Right lobe of liver (tissue), 6 donors: ENCODE measurements around the gene BANP. TPM values are rescaled to one million over a fixed set of nuclear protein-coding genes. Genes with fewer than 3 reads are reported as not detected.
A peak's percentile ranks its signal among the peaks of the same experiment; 100 is the strongest.

Experiments
- ATAC-seq, 4 donors: fragments of 200-7000 bp; cut with Tn5 transposase; one replicate each; pipeline ENCODE4 v1.9.1; 2020; ENCODE audit warnings: mild to moderate bottlenecking in 4 of 4, moderate library complexity in 4 of 4
- DNase-seq, 3 donors: peaks; one replicate each; pipeline ENCODE4 v3.0.0-alpha.2; 2020
- H3K27ac ChIP-seq, 3 donors: fragments of 200-600 bp; one replicate each; pipeline ENCODE4 v1.8.0; 2022
- H3K27me3 ChIP-seq, 2 donors: fragments of 200-600 bp; one replicate each; pipeline ENCODE4 v1.8.0; 2022
- H3K36me3 ChIP-seq, 4 donors: fragments of 200-600 bp; sonication (generic) in 1 of 4; one replicate each; pipeline versions ENCODE4 v1.5.1 to v1.8.0; 2017 to 2022; ENCODE audit warnings: control low read depth in 1 of 4
- H3K4me1 ChIP-seq, 4 donors: fragments of 200-600 bp; sonication (generic) in 1 of 4; one replicate each; pipeline versions ENCODE4 v1.5.1 to v1.8.0; 2017 to 2022; ENCODE audit warnings: control low read depth in 1 of 4
- H3K4me3 ChIP-seq, 3 donors: fragments of 200-600 bp; one replicate each; pipeline ENCODE4 v1.8.0; 2022
- H3K9me3 ChIP-seq, 4 donors: fragments of 200-600 bp; sonication (generic) in 1 of 4; one replicate each; pipeline versions ENCODE4 v1.5.1 to v1.8.0; 2017 to 2022; ENCODE audit warnings: control low read depth in 1 of 4
- POLR2A ChIP-seq: fragments of 450-650 bp; IDR thresholded peaks from one replicate; pipeline ENCODE4 v1.6.1; 2017; ENCODE audit warnings: antibody characterized with exemption, mild to moderate bottlenecking
- WGBS: methylation state at CpG from one replicate; pipeline ENCODE4 v1.1.6; 2018; ENCODE audit warnings: low coverage, low lambda C conversion rate; ENCODE audit not compliant: insufficient coverage; ENCODE audit errors: missing lambda C conversion rate; 5-methylcytosine and 5-hydroxymethylcytosine counted together
- intact Hi-C, 2 donors: fragments of 100-400 bp; cut with DNase I; formaldehyde crosslinking; loops; one replicate each; pipeline versions ENCODE4 v1.11.2 to v1.14.1; 2022
- total RNA-seq, 6 experiments: library from RNA; depleted of rRNA in 2 of 6; stranded (reverse); fragments of >200 nt in 2 of 6; fragmentation: NEBNext Ultra II Directional in 3 of 6; extraction: Animal tissue kit (Norgen Biotek cat#: 25700) in 3 of 6; gene quantifications; one replicate each; pipeline versions ENCODE4 v1.1.0 to v1.2.4, GENCODE V29; 2016 to 2023
- TF ChIP-seq, protein P1 (sequence below), 4 donors: fragments of 200-600 bp in 3 of 4; fragments of 450-650 bp in 1 of 4; IDR thresholded peaks; one replicate each; pipeline versions ENCODE4 v1.5.1 to v1.8.0; 2016 to 2022; ENCODE audit warnings: antibody characterized with exemption in 4 of 4, mild to moderate bottlenecking in 2 of 4
- donor health status: DM: no; HTN: yes; CAD: no.
- donor health status: DM: no; HTN: no; CAD: no.
- donor health status: DM: no; HTN: no; CAD: no.
- donor health status: DM: no; HTN: yes; CAD: no.
- donor health status: DM: no; HTN: yes; CAD: no.

BANP gene
- total RNA-seq, 6 experiments from 2014 or later, result 11.2 to 20.7 (median 18.8) TPM

DNA sequence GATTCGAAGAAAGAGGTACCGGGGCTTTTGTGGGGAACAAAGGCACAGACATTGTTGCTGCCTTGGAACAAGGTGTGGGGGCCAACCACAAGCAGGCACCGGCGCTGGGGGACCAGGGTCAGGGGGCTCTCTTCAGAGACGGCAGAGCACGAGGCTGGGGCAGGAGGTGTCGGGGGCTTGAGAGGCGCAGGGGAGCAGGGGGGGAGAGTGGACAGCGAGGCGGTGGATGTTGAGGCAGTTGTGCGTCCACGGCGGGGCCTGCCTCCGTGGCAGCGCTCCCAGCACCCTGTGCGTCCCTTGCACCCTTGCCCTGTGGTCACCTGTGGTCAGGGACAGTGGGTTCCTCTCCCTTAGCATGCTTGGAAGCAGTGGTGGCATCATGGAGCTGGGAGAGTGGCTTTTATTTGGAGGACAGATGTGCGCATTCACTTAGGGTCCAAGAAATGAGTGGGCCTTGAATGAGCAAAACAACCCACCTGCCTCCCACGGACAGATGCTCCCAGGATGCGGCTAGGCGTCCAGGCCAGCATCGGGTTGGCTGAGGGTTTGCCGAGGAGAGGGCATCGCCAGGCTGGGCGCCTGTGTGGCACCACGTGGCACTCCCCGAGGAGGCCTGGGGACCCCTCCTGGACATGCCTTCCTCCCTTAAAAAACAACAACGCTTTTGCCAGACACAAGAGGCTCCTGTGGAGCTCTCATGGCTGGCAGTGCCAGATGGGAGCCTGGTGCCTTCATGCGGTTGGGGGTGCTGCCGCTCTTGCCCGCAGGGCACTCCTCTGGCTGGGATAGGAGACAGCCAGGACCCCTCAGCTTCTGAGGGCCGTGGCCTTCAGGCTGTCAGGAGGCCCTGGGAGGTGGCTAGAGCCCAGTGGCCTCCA is 113.0 kb downstream of the BANP start:
- no peak for ATAC-seq
- Histone ChIP-seq H3K4me1 (no peaks in the 10 kb centered on the region), H3K4me3 (no peak overlapping the region), H3K9me3 (no peaks in the 10 kb centered on the region), H3K27me3 (no peaks in the 10 kb centered on the region), H3K27ac (no peak overlapping the region), H3K36me3 (peaks cover 0 to 28% (median 2%) of the 10 kb centered on the region in 4 donors)
- 90% methylated on average over 6 of the region's 31 CpGs for WGBS
- intact Hi-C loops, result no loop called here
- no peak for DNase-seq
- TF ChIP-seq, protein P1, sequence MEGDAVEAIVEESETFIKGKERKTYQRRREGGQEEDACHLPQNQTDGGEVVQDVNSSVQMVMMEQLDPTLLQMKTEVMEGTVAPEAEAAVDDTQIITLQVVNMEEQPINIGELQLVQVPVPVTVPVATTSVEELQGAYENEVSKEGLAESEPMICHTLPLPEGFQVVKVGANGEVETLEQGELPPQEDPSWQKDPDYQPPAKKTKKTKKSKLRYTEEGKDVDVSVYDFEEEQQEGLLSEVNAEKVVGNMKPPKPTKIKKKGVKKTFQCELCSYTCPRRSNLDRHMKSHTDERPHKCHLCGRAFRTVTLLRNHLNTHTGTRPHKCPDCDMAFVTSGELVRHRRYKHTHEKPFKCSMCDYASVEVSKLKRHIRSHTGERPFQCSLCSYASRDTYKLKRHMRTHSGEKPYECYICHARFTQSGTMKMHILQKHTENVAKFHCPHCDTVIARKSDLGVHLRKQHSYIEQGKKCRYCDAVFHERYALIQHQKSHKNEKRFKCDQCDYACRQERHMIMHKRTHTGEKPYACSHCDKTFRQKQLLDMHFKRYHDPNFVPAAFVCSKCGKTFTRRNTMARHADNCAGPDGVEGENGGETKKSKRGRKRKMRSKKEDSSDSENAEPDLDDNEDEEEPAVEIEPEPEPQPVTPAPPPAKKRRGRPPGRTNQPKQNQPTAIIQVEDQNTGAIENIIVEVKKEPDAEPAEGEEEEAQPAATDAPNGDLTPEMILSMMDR (IDR thresholded peaks at IDR 0.05), result no peak
- no peak for TF ChIP-seq POLR2A

DNA sequence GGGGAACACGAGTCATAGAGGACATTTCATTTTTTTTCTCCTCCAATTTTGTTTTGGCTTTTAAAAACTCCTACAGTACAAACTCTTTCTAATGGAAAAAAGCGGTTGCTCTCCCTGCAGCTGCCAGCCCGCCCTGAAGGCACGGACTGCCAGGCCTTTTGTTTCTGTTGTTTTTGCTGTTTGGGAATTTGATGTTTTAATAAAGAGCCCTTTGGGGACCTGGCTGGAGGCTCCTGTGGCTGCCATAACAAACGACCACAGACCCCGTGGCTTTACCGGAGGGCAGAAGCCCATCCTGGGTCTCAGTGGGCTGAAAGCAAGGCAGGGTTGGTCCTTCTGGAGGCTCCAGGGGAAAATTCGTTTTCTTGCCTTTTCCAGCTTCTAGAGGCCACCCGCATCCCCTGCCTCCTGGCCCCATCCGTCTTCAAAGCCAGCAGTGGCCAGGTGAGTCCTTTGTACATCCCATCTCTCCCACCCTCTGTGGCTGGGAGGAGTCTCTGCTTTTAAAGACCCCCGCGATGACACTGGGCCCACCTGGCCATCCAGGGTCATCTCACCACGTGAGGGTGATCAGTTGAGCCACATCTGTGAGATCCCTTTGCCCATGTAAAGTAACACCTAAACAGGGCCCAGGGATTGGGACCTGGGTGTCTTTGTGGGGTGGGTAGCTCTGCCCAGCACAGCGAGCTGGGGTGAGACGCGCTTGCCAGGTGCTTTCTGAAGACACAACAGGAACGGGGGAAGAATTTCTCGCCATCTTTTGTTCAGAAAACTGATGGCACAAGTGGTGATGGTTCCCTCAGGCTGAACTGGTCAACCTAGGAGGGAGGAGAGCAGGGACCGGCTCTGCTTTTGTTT is 113.9 kb downstream of the BANP start:
- DNase-seq (no peak), ATAC-seq (no peak)
- WGBS, result 98% methylated on average over 9 of the region's 19 CpGs
- Histone ChIP-seq H3K36me3 (peaks cover 0 to 28% (median 2%) of the 10 kb centered on the region in 4 donors), H3K27ac (no peak overlapping the region), H3K27me3 (no peaks in the 10 kb centered on the region), H3K4me1 (no peaks in the 10 kb centered on the region), H3K9me3 (no peaks in the 10 kb centered on the region), H3K4me3 (no peak overlapping the region)
- intact Hi-C loops, result no loop called here
- TF ChIP-seq, protein P1 (IDR thresholded peaks at IDR 0.05), result no peak
- no peak for TF ChIP-seq POLR2A

DNA sequence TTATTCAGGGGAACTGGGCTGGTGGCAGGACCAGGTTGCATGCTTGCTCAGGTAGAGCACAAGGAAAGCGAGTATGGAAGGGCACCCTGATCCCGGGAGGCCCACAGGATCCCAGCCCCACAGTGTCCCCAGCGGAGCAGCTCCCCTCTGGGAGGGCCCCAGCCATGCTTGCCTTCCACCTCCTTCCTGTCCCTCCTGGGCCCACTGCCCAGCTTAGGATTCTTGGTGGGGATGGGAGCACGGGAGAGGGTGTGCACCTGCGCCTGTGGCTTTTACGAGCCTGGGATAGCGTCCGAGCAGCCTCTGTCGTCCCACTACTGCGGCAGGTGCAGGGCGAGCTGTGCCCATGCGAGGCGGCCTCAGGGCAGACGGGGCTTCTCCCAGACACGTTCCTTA is 114.5 kb downstream of the BANP start:
- H3K27me3 ChIP-seq, result no peaks in the 10 kb centered on the region
- no peak overlapping the region for H3K4me3 ChIP-seq
- no peaks in the 10 kb centered on the region for H3K9me3 ChIP-seq
- peak in 1 of 3 donors; percentile 44 for DNase-seq
- TF ChIP-seq POLR2A, result no peak
- no peak for ATAC-seq
- no CpG with 5 or more reads among the region's 15 CpGs for WGBS
- intact Hi-C loops, result no loop called here
- H3K4me1 ChIP-seq, result no peaks in the 10 kb centered on the region
- peaks cover 0 to 25% (median 2%) of the 10 kb centered on the region in 4 donors for H3K36me3 ChIP-seq
- H3K27ac ChIP-seq, result no peak overlapping the region

DNA sequence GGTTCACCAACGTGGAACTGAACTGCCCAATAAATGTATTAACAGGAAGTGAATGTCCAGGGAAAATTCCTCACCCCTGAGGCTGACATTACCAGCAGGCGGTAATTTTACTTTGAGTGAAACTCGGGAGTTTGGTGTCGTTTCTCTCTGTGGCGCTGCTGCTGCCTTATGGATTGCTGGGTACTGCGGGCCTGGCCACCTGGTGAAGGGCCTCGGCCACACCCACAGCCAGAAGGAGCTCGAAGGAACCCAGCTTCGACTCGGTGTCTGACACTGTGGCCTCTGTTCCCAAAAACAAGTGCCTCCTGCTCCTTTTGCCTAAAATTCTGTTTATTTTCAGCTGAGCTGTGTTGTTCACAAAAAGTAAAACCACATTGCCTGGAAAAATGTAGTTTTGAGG is 115.0 kb downstream of the BANP start:
- DNase-seq (no peak), ATAC-seq (no peak)
- Histone ChIP-seq H3K36me3 (peaks cover 0 to 25% (median 2%) of the 10 kb centered on the region in 4 donors), H3K27me3 (no peaks in the 10 kb centered on the region), H3K27ac (no peak overlapping the region), H3K4me1 (no peaks in the 10 kb centered on the region), H3K9me3 (no peaks in the 10 kb centered on the region), H3K4me3 (no peak overlapping the region)
- TF ChIP-seq, protein P1 (IDR thresholded peaks at IDR 0.05), result no peak
- TF ChIP-seq POLR2A, result no peak
- 91% methylated on average over 9 of the region's 10 CpGs for WGBS
- intact Hi-C loops, result no loop called here
